Fibroblast of lung (primary cell): ENCODE results near the gene GON4L. TPM values are rescaled to one million over a fixed set of nuclear protein-coding genes. Genes with fewer than 3 reads are reported as not detected.
"Not testable (repeated sequence)": the region's sequence is repeated elsewhere in the genome, so short reads cannot be mapped to it uniquely, and the experiment has no call there.

Experiments
- DNase-seq, 2 donors: peaks; one replicate each; pipeline versions ENCODE4 v3.0.0 to v3.0.0-alpha.2; 2010; ENCODE audit warnings: low read depth in 2 of 2
- H2AFZ ChIP-seq: 2 replicates; pipeline ENCODE4 v1.5.1; 2012; ENCODE audit warnings: low read length, control low read depth, inconsistent platforms
- H3K27ac ChIP-seq: 2 replicates; pipeline ENCODE4 v1.5.1; 2011; ENCODE audit warnings: low read length, control low read depth; ENCODE audit not compliant: insufficient read depth
- H3K27me3 ChIP-seq: 2 replicates; pipeline ENCODE4 v1.5.1; 2011; ENCODE audit warnings: mild to moderate bottlenecking, low read length; ENCODE audit not compliant: control insufficient read depth, insufficient read depth
- H3K36me3 ChIP-seq: 2 replicates; pipeline ENCODE4 v1.5.1; 2011; ENCODE audit warnings: low read length; ENCODE audit not compliant: control insufficient read depth, insufficient read depth
- H3K4me1 ChIP-seq: 2 replicates; pipeline ENCODE4 v1.5.1; 2011; ENCODE audit warnings: low read length; ENCODE audit not compliant: control insufficient read depth, insufficient read depth; ENCODE audit errors: extremely low read depth
- H3K4me2 ChIP-seq: 2 replicates; pipeline ENCODE4 v1.5.1; 2011; ENCODE audit warnings: low read length, control low read depth; ENCODE audit not compliant: insufficient read depth; ENCODE audit errors: extremely low read depth
- H3K4me3 ChIP-seq, 4 experiments: fragments of 200-600 bp in 1 of 4; sonication (generic) in 1 of 4; replicated peaks in 1 of 4; 2 replicates each; pipeline ENCODE4 v1.5.1; 2011 to 2016; ENCODE audit warnings: low read length in 4 of 4, low read depth in 3 of 4, mild to moderate bottlenecking in 3 of 4, control low read depth in 2 of 4, inconsistent platforms in 1 of 4, mixed read lengths in 1 of 4; ENCODE audit not compliant: insufficient read depth in 1 of 4; ENCODE audit errors: control extremely low read depth in 1 of 4
- H3K79me2 ChIP-seq: 2 replicates; pipeline ENCODE4 v1.5.1; 2012; ENCODE audit warnings: mild to moderate bottlenecking, low read length, inconsistent platforms; ENCODE audit not compliant: control insufficient read depth, insufficient read depth
- H3K9ac ChIP-seq: 2 replicates; pipeline ENCODE4 v1.5.1; 2011; ENCODE audit warnings: mild to moderate bottlenecking, low read length, control low read depth; ENCODE audit not compliant: insufficient read depth
- H3K9me3 ChIP-seq: 2 replicates; pipeline ENCODE4 v1.5.1; 2012; ENCODE audit warnings: low read depth, low read length; ENCODE audit not compliant: control insufficient read depth, insufficient read depth
- H4K20me1 ChIP-seq: 2 replicates; pipeline ENCODE4 v1.5.1; 2011; ENCODE audit warnings: low read length; ENCODE audit not compliant: control insufficient read depth, insufficient read depth; ENCODE audit errors: extremely low read depth
- CTCF ChIP-seq, 2 donors: IDR thresholded peaks in 1 of 2; conservative IDR thresholded peaks in 1 of 2; 1 replicate in 1 of 2; 2 replicates in 1 of 2; pipeline ENCODE4 v1.5.1; 2011 to 2012; ENCODE audit warnings: low read length in 2 of 2, control low read depth in 1 of 2, inconsistent platforms in 1 of 2, low read depth in 1 of 2, mild to moderate bottlenecking in 1 of 2
- EZH2 ChIP-seq: IDR thresholded peaks from 2 replicates; pipeline ENCODE4 v1.5.1; 2012; ENCODE audit warnings: low read length, control low read depth, mild to moderate bottlenecking; ENCODE audit errors: missing control alignments
- polyA plus RNA-seq, 2 donors: library from polyadenylated mRNA; depleted of rRNA in 1 of 2; stranded (reverse) in 1 of 2; unstranded in 1 of 2; fragments of >200 nt; gene quantifications; 2 replicates each; pipeline ENCODE4 v1.2.1, GENCODE V29; 2011 to 2012; ENCODE audit warnings: missing spikeins in 1 of 2
- total RNA-seq: library from RNA; depleted of rRNA; stranded (reverse); fragments of >200 nt; gene quantifications from 2 replicates; pipeline ENCODE4 v1.2.1, GENCODE V29; 2014

Gene GON4L
- total and polyA plus RNA-seq, 2 donors (not counting 1 experiment from before 2014, with no cell fraction given): 20.2 to 30.9 TPM

GRCh38 chr1:155897746-155898145, 40.7 kb upstream of the GON4L start:
- H3K4me2 ChIP-seq: no peak overlapping the region
- no peak overlapping the region for H3K4me3 ChIP-seq
- H3K27me3 ChIP-seq: no peaks in the 10 kb centered on the region
- H3K36me3 ChIP-seq: peaks cover 13% of the 10 kb centered on the region
- no peak overlapping the region for H3K9ac ChIP-seq
- no peaks in the 10 kb centered on the region for H3K9me3 ChIP-seq
- peaks cover 10% of the 10 kb centered on the region for H3K4me1 ChIP-seq
- no peak overlapping the region for H2AFZ ChIP-seq
- no peaks in the 10 kb centered on the region for H4K20me1 ChIP-seq
- no peak for TF ChIP-seq CTCF (conservative IDR thresholded peaks at IDR 0.05 in 1 of 2, IDR thresholded peaks at IDR 0.05 in 1 of 2; ENCODE audit: low read depth in 1 of 2, low read length in 2 of 2)
- TF ChIP-seq EZH2: no peak
- no peak for DNase-seq
- no peaks in the 10 kb centered on the region for H3K79me2 ChIP-seq
- no peak overlapping the region for H3K27ac ChIP-seq

- Histone ChIP-seq H3K36me3 (peaks cover 13% of the 10 kb centered on the region), H3K4me1 (peaks cover 14% of the 10 kb centered on the region)
- not testable (repeated sequence) for H3K4me2 ChIP-seq, DNase-seq, H3K4me3 ChIP-seq, H3K9me3 ChIP-seq, H3K79me2 ChIP-seq, H4K20me1 ChIP-seq, H3K27ac ChIP-seq, H3K9ac ChIP-seq, H3K27me3 ChIP-seq, H2AFZ ChIP-seq
These were observed 39.5 kb upstream of the GON4L start for GRCh38 chr1:155896476-155896875.

GRCh38 chr1:155895617-155896016, 38.6 kb upstream of the GON4L start:
- H3K9me3 ChIP-seq, H3K27ac ChIP-seq, H4K20me1 ChIP-seq, H3K36me3 ChIP-seq, H3K27me3 ChIP-seq, H3K4me2 ChIP-seq, H3K4me3 ChIP-seq, H3K79me2 ChIP-seq, DNase-seq, H3K9ac ChIP-seq, H2AFZ ChIP-seq: not testable (repeated sequence)
- H3K4me1 ChIP-seq: peaks cover 14% of the 10 kb centered on the region

GRCh38 chr1:155893389-155894142, 36.6 kb upstream of the GON4L start:
- peaks cover 19% of the 10 kb centered on the region for H3K4me1 ChIP-seq

More at GRCh38 chr1:155893389-155894142, 36.6 kb upstream of the GON4L start:
- Histone ChIP-seq H3K27me3 (no peaks in the 10 kb centered on the region), H3K9me3 (no peaks in the 10 kb centered on the region), H3K36me3 (no peaks in the 10 kb centered on the region), H3K9ac (peak overlapping the region; percentile 10), H2AFZ (no peak overlapping the region), H3K79me2 (no peaks in the 10 kb centered on the region), H3K4me2 (peak overlapping the region; percentile 26), H4K20me1 (no peaks in the 10 kb centered on the region), H3K4me3 (no peak overlapping the region), H3K27ac (peak overlapping the region; percentile 85)
- peak; percentile 75 to 87 for DNase-seq
- TF ChIP-seq CTCF (conservative IDR thresholded peaks at IDR 0.05 in 1 of 2, IDR thresholded peaks at IDR 0.05 in 1 of 2; ENCODE audit: low read depth in 1 of 2, low read length in 2 of 2) (no peak), EZH2 (no peak)
